Measurements from ENCODE around the gene APOD. TPM values are rescaled to one million over a fixed set of nuclear protein-coding genes. Genes with fewer than 3 reads are reported as not detected.

Gene APOD
- total and polyA plus RNA-seq, 2 of the 8 experiments (the other 6 are each of a cell fraction or from before 2014, with no cell fraction given): not detected

DNA sequence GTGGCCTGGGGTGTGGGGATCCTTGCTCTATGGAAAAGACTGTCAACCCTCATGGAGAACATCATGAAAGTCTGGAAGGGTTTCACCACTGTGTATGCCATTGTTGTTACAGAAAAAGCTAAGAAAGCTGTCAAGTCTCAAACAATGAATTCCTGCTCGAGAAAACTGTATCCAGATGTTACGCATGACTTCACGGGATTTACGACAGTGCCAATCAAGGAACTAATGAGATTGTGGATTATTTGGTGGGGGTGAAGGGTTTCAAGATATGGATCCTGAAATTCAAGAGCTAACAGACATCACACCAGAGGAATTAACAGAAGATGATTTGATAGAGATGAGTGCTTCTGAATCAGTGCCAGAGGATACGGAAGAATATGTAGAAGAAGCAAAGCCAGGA is 48.4 kb downstream of the APOD start:
- Histone ChIP-seq H3K9ac (replicated peaks in 1 of 4; ENCODE audit: extremely low read depth in 1 of 4, low read depth in 3 of 4, low read length in 3 of 4) (no peak overlapping the region), H2BK20ac (ENCODE audit: low read length) (no peak overlapping the region), H2BK12ac (ENCODE audit: low read depth, low read length) (no peak overlapping the region), H4K20me1 (replicated peaks in 1 of 2; ENCODE audit: control insufficient read depth in 1 of 2, insufficient read depth in 2 of 2, low read length in 2 of 2) (peaks cover 0 to 4% of the 10 kb centered on the region in 2 experiments), H3K4ac (replicated peaks; ENCODE audit: insufficient read length, low read depth, low read length) (no peak overlapping the region), H3K14ac (ENCODE audit: insufficient read length) (no peak overlapping the region), H3K4me3 (ENCODE audit: extremely low read depth in 1 of 4, insufficient read depth in 2 of 4, low read depth in 3 of 4, low read length in 4 of 4) (no peak overlapping the region), H2BK5ac (ENCODE audit: low read depth, low read length) (no peak overlapping the region), H2AK5ac (ENCODE audit: low read depth, low read length) (no peak overlapping the region), H3K18ac (ENCODE audit: extremely low read depth, low read length) (no peak overlapping the region), H4K91ac (replicated peaks; ENCODE audit: insufficient read length, low read length) (no peak overlapping the region), H4K5ac (ENCODE audit: insufficient read length, low read depth, low read length) (no peak overlapping the region), H3K79me1 (ENCODE audit: low read depth, low read length) (peaks cover 7% of the 10 kb centered on the region), H3K23me2 (ENCODE audit: low read depth, low read length) (no peaks in the 10 kb centered on the region), H4K8ac (ENCODE audit: extremely low read depth, insufficient read depth, low read length) (no peak overlapping the region), H3K23ac (ENCODE audit: insufficient read length) (no peak overlapping the region), H3K36me3 (ENCODE audit: control insufficient read depth in 2 of 4, insufficient read depth in 4 of 4, low read length in 3 of 4) (no peaks in the 10 kb centered on the region), H3K4me1 (replicated peaks in 1 of 4; ENCODE audit: control insufficient read depth in 3 of 4, insufficient read depth in 4 of 4, low read length in 3 of 4) (no peaks in the 10 kb centered on the region), H3K9me3 (ENCODE audit: insufficient read depth in 2 of 2, low read depth in 1 of 2, low read length in 1 of 2) (no peaks in the 10 kb centered on the region), H2BK120ac (replicated peaks; ENCODE audit: low read depth, low read length) (no peak overlapping the region), H3K56ac (replicated peaks; ENCODE audit: insufficient read length, low read depth, low read length) (no peak overlapping the region), H2BK15ac (ENCODE audit: low read length) (no peak overlapping the region), H2AFZ (ENCODE audit: low read length) (no peak overlapping the region), H3K4me2 (ENCODE audit: insufficient read depth in 1 of 2, low read depth in 2 of 2, low read length in 2 of 2) (no peak overlapping the region), H3K79me2 (ENCODE audit: control insufficient read depth in 1 of 2, insufficient read depth in 2 of 2, low read length in 2 of 2) (peaks cover 0 to 29% of the 10 kb centered on the region in 2 experiments; a peak in 2 of 4 replicates), H3K27me3 (replicated peaks in 1 of 4; ENCODE audit: control insufficient read depth in 3 of 4, extremely low read depth in 1 of 4, insufficient read depth in 3 of 4, low read length in 3 of 4) (no peaks in the 10 kb centered on the region), H3K27ac (ENCODE audit: low read depth, low read length) (no peak overlapping the region)
- DNase-seq (ENCODE audit: low read depth in 1 of 2, low spot score in 2 of 2) (no peak), FAIRE-seq (no peak)
- CTCF ChIA-PET (ENCODE audit: partially characterized antibody): interaction anchor here (1.2 kb wide), 1 partner anchor 235 kb away, joined by 3 read pairs; no protein-coding TSS in a partner anchor
- TF ChIP-seq ASH2L (IDR thresholded peaks at IDR 0.05; ENCODE audit: low read length) (no peak), RAD21 (IDR thresholded peaks at IDR 0.05 in 1 of 2, conservative IDR thresholded peaks at IDR 0.05 in 1 of 2; ENCODE audit: low read depth in 2 of 2, low read length in 2 of 2) (no peak), CEBPB (IDR thresholded peaks at IDR 0.05; ENCODE audit: low read depth, low read length) (no peak), BCL11A (IDR thresholded peaks at IDR 0.05; ENCODE audit: low read depth in 2 of 2, low read length in 2 of 2) (no peak), KDM5A (IDR thresholded peaks at IDR 0.05; ENCODE audit: low read length) (no peak)
- TF ChIP-seq, protein P1, sequence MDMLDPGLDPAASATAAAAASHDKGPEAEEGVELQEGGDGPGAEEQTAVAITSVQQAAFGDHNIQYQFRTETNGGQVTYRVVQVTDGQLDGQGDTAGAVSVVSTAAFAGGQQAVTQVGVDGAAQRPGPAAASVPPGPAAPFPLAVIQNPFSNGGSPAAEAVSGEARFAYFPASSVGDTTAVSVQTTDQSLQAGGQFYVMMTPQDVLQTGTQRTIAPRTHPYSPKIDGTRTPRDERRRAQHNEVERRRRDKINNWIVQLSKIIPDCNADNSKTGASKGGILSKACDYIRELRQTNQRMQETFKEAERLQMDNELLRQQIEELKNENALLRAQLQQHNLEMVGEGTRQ (IDR thresholded peaks at IDR 0.05; ENCODE audit: low read length): no peak
- POLR2A ChIA-PET (ENCODE audit: partially characterized antibody): no interaction called here
- WGBS, 2 experiments (ENCODE audit: extremely low coverage in 1 of 2, insufficient coverage in 1 of 2, insufficient read length in 1 of 2, insufficient replicate concordance in 2 of 2, low coverage in 1 of 2, low lambda C conversion rate in 2 of 2, missing lambda C conversion rate in 1 of 2): 93% methylated on average over 5 of the region's 5 CpGs; no CpG with 5 or more reads in 1 of the 2 experiments
